Activated CD4-positive, alpha-beta T cell treated with anti-CD3 and anti-CD28 coated beads, Interleukin-10, Interleukin-2, amounts not matched to agents 100 ng/mL and 50 ng/mL, durations not matched to agents 16 hours and 8 hours (primary cell): Measurements from ENCODE around the gene VPS26B.
"Not testable (repeated sequence)": the region's sequence is repeated elsewhere in the genome, so short reads cannot be mapped to it uniquely, and the experiment has no call there.

Experiments
- DNase-seq: peaks from one replicate; pipeline ENCODE4 v3.0.0-alpha.2; 2020

The VPS26B gene

GRCh38 chr11:134283461-134284230, 59.2 kb downstream of the VPS26B start:
- no peak for DNase-seq

- not testable (repeated sequence) for DNase-seq
Observed at GRCh38 chr11:134284349-134284748, 59.9 kb downstream of the VPS26B start.

- no peak for DNase-seq
Observed at GRCh38 chr11:134287561-134287960, 63.1 kb downstream of the VPS26B start.

- DNase-seq, result no peak
Observed at GRCh38 chr11:134288486-134288885, 64.0 kb downstream of the VPS26B start.

GRCh38 chr11:134289167-134289566, 64.7 kb downstream of the VPS26B start:
- no peak for DNase-seq

GRCh38 chr11:134289789-134290188, 65.3 kb downstream of the VPS26B start:
- DNase-seq, result no peak

- no peak for DNase-seq
Observed at GRCh38 chr11:134290646-134291045, 66.2 kb downstream of the VPS26B start.

- DNase-seq, result no peak
Observed at GRCh38 chr11:134291196-134291595, 66.7 kb downstream of the VPS26B start.

GRCh38 chr11:134292661-134293060, 68.2 kb downstream of the VPS26B start:
- DNase-seq, result no peak

GRCh38 chr11:134293119-134294113, 68.9 kb downstream of the VPS26B start:
- DNase-seq, result no peak

- peak; percentile 66 for DNase-seq
Observed at GRCh38 chr11:134294664-134295063, 70.2 kb downstream of the VPS26B start.
